AG09309 (cell line): ENCODE data around the gene LPCAT1.
"Not testable (repeated sequence)": the region's sequence is repeated elsewhere in the genome, so short reads cannot be mapped to it uniquely, and the experiment has no call there.

Experiments used
- DNase-seq: peaks from one replicate; pipeline ENCODE4 v3.0.0-alpha.2; 2010; ENCODE audit warnings: low read depth
- H3K4me3 ChIP-seq: 2 replicates; pipeline ENCODE4 v1.5.1; 2011; ENCODE audit warnings: mild to moderate bottlenecking, low read depth, low read length, moderate library complexity; ENCODE audit not compliant: control insufficient read depth
- CTCF ChIP-seq: IDR thresholded peaks from 2 replicates; pipeline ENCODE4 v1.5.1; 2011; ENCODE audit warnings: mild to moderate bottlenecking, low read depth, low read length, inconsistent platforms; ENCODE audit not compliant: insufficient read depth, control insufficient read depth; ENCODE audit errors: missing control alignments

The LPCAT1 gene

GRCh38 chr5:1506242-1507013 is 17.3 kb downstream of the LPCAT1 start:
- H3K4me3 ChIP-seq = no peak overlapping the region
- no peak for DNase-seq
- TF ChIP-seq CTCF = no peak

GRCh38 chr5:1505506-1506241 is 18.1 kb downstream of the LPCAT1 start:
- DNase-seq = no peak
- no peak overlapping the region for H3K4me3 ChIP-seq
- TF ChIP-seq CTCF = no peak

GRCh38 chr5:1505089-1505488 is 18.7 kb downstream of the LPCAT1 start:
- not testable (repeated sequence) for H3K4me3 ChIP-seq, DNase-seq

- TF ChIP-seq CTCF = no peak
- DNase-seq = no peak
- H3K4me3 ChIP-seq = no peak overlapping the region
Measured at GRCh38 chr5:1504617-1505016, 19.1 kb downstream of the LPCAT1 start.

GRCh38 chr5:1504069-1504595 is 19.6 kb downstream of the LPCAT1 start:
- DNase-seq = no peak
- H3K4me3 ChIP-seq = no peak overlapping the region
- TF ChIP-seq CTCF = no peak

- H3K4me3 ChIP-seq = no peak overlapping the region
- no peak for TF ChIP-seq CTCF
Measured at GRCh38 chr5:1503241-1504068, 20.3 kb downstream of the LPCAT1 start.

More at GRCh38 chr5:1503241-1504068, 20.3 kb downstream of the LPCAT1 start:
- no peak for DNase-seq
